ENCODE measurements around the gene SLC19A1. TPM values are rescaled to one million over a fixed set of nuclear protein-coding genes. Genes with fewer than 3 reads are reported as not detected.

The SLC19A1 gene
- total RNA-seq, 2 donors from 2014 or later = 12.2 to 15.5 TPM

- TF ChIP-seq CTCF (IDR thresholded peaks at IDR 0.05) = no peak
- no peak for TF ChIP-seq POLR2A (IDR thresholded peaks at IDR 0.05)
- TF ChIP-seq POLR2AphosphoS5 (IDR thresholded peaks at IDR 0.05) = no peak
- Histone ChIP-seq H3K4me1 (replicated peaks) (no peaks in the 10 kb centered on the region), H3K36me3 (no peaks in the 10 kb centered on the region), H3K4me3 (no peak overlapping the region), H3K27me3 (replicated peaks; ENCODE audit: insufficient read depth) (peaks cover 3% of the 10 kb centered on the region), H3K27ac (no peak overlapping the region), H3K9me3 (no peaks in the 10 kb centered on the region)
- no peak for DNase-seq (ENCODE audit: low spot score)
- WGBS = 78% methylated on average over 24 of the region's 25 CpGs
- intact Hi-C loops (cut with DNase I) = no loop called here
Measured at GRCh38 chr21:45574081-45574501, 31.9 kb upstream of the SLC19A1 start.

DNA sequence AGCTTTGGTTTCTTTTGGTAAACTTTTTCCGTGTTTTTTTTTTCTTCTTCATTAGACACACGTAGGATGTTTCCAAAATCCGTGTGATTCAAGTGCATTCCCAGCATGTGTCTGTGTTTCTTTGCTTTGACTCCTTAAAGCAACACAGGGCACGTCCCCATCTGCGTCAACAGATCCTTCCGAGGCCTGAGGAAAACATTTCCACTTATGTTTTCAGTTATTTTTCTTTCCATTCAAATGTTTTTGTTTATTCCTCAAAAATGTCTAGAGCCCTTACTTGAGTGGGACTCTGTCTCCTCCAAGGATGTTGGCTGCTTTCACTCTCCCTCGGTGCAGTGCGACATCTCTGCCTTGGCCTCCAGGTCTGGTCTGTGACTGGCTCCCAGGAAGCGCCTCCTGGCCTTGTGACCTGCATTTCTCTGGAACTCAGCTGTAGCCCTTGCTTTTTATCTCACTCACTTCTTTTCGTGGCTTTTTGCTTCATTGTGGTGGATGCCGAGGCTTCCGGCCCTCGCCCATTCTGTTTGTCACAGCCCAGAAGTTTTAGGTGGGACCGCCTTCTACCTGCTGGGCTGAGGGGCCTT, 31.3 kb upstream of the SLC19A1 start:
- DNase-seq (ENCODE audit: low spot score) = no peak
- H3K27ac ChIP-seq = no peak overlapping the region
- 74% methylated on average over 14 of the region's 14 CpGs for WGBS

GRCh38 chr21:45572783-45573451, 30.7 kb upstream of the SLC19A1 start:
- no peaks in the 10 kb centered on the region for H3K36me3 ChIP-seq
- no peaks in the 10 kb centered on the region for H3K4me1 ChIP-seq (replicated peaks)
- H3K27me3 ChIP-seq (replicated peaks; ENCODE audit: insufficient read depth) = peaks cover 3% of the 10 kb centered on the region
- intact Hi-C loops (cut with DNase I) = no loop called here
- no peak overlapping the region for H3K27ac ChIP-seq
- no peaks in the 10 kb centered on the region for H3K9me3 ChIP-seq
- WGBS = 51% methylated on average over 11 of the region's 11 CpGs
- no peak for DNase-seq (ENCODE audit: low spot score)
- no peak overlapping the region for H3K4me3 ChIP-seq
- TF ChIP-seq POLR2AphosphoS5 (IDR thresholded peaks at IDR 0.05) = no peak
- no peak for TF ChIP-seq POLR2A (IDR thresholded peaks at IDR 0.05)
- TF ChIP-seq CTCF (IDR thresholded peaks at IDR 0.05) = no peak

More for the DNA sequence above, 31.3 kb upstream of the SLC19A1 start:
- TF ChIP-seq CTCF (IDR thresholded peaks at IDR 0.05) (no peak), POLR2A (IDR thresholded peaks at IDR 0.05) (no peak), POLR2AphosphoS5 (IDR thresholded peaks at IDR 0.05) (no peak)
- Histone ChIP-seq H3K4me1 (replicated peaks) (no peaks in the 10 kb centered on the region), H3K27me3 (replicated peaks; ENCODE audit: insufficient read depth) (peaks cover 3% of the 10 kb centered on the region), H3K36me3 (no peaks in the 10 kb centered on the region), H3K9me3 (no peaks in the 10 kb centered on the region), H3K4me3 (no peak overlapping the region)
- intact Hi-C loops (cut with DNase I) = no loop called here

DNA sequence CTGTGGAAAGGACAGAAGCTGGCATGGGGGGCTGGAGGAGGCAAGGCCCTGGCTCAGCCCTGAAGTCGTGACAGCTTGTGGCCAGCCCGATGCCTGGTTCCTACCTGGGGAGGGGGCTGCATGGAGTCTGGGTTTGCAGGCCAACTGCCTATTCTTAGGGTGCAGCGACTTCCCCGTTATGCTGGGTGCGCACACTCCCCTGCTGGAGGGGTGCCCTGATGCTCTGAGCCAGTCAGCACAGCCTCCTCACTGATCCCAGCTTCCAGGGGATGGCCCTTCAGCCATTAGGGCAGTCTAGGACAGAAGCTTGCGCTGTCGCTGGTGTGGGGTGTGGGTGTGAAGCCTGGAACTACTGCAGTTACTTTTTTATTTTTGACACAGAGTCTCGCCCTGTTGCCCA, 30.0 kb upstream of the SLC19A1 start:
- intact Hi-C loops (cut with DNase I) = no loop called here
- TF ChIP-seq CTCF (IDR thresholded peaks at IDR 0.05) (no peak), POLR2A (IDR thresholded peaks at IDR 0.05) (no peak), POLR2AphosphoS5 (IDR thresholded peaks at IDR 0.05) (no peak)

GRCh38 chr21:45571641-45572040, 29.4 kb upstream of the SLC19A1 start:
- TF ChIP-seq POLR2AphosphoS5 (IDR thresholded peaks at IDR 0.05) (no peak), CTCF (IDR thresholded peaks at IDR 0.05) (no peak), POLR2A (IDR thresholded peaks at IDR 0.05) (no peak)
- H3K4me3 ChIP-seq = no peak overlapping the region
- H3K36me3 ChIP-seq = no peaks in the 10 kb centered on the region
- intact Hi-C loops (cut with DNase I) = no loop called here
- no peak for DNase-seq (ENCODE audit: low spot score)
- H3K9me3 ChIP-seq = no peaks in the 10 kb centered on the region
- 68% methylated on average over 15 of the region's 15 CpGs for WGBS
- no peak overlapping the region for H3K27ac ChIP-seq
- H3K4me1 ChIP-seq (replicated peaks) = no peaks in the 10 kb centered on the region
- no peaks in the 10 kb centered on the region for H3K27me3 ChIP-seq (replicated peaks; ENCODE audit: insufficient read depth)

More for the DNA sequence above, 30.0 kb upstream of the SLC19A1 start:
- no peaks in the 10 kb centered on the region for H3K9me3 ChIP-seq
- 98% methylated on average over 8 of the region's 8 CpGs for WGBS
- no peaks in the 10 kb centered on the region for H3K4me1 ChIP-seq (replicated peaks)
- no peak for DNase-seq (ENCODE audit: low spot score)
- no peaks in the 10 kb centered on the region for H3K36me3 ChIP-seq
- H3K27ac ChIP-seq = no peak overlapping the region
- H3K27me3 ChIP-seq (replicated peaks; ENCODE audit: insufficient read depth) = peaks cover 3% of the 10 kb centered on the region
- no peak overlapping the region for H3K4me3 ChIP-seq

Data from prostate gland (tissue), 2 donors.